ENCODE data around the gene FNDC11.
"Not testable (repeated sequence)": the region's sequence is repeated elsewhere in the genome, so short reads cannot be mapped to it uniquely, and the experiment has no call there.

Gene FNDC11

GRCh38 chr20:63553933-63554290, at the start of gene FNDC11:
Gene FNDC11 (plus strand): TSS chr20:63554159. CDS start chr20:63555664, 1,505 bp downstream.
- DNase-seq (ENCODE audit: low spot score), result peak; percentile 84

GRCh38 chr20:63504642-63505041, 49.3 kb upstream of the FNDC11 start:
- no peak for DNase-seq (ENCODE audit: low spot score)

GRCh38 chr20:63505281-63505680, 48.7 kb upstream of the FNDC11 start:
- no peak for DNase-seq (ENCODE audit: low spot score)

- no peak for DNase-seq (ENCODE audit: low spot score)
These were observed 48.2 kb upstream of the FNDC11 start for GRCh38 chr20:63505723-63506122.

GRCh38 chr20:63507083-63507743, 46.7 kb upstream of the FNDC11 start:
- no peak for DNase-seq (ENCODE audit: low spot score)

- no peak for DNase-seq (ENCODE audit: low spot score)
These were observed 45.7 kb upstream of the FNDC11 start for GRCh38 chr20:63508072-63508768.

- DNase-seq (ENCODE audit: low spot score), result no peak
These were observed 44.8 kb upstream of the FNDC11 start for GRCh38 chr20:63509088-63509564.

- no peak for DNase-seq (ENCODE audit: low spot score)
These were observed 40.8 kb upstream of the FNDC11 start for GRCh38 chr20:63513207-63513606.

GRCh38 chr20:63514520-63514919, 39.4 kb upstream of the FNDC11 start:
- DNase-seq (ENCODE audit: low spot score), result not testable (repeated sequence)

- DNase-seq (ENCODE audit: low spot score), result no peak
These were observed 36.3 kb upstream of the FNDC11 start for GRCh38 chr20:63517376-63518309.

- no peak for DNase-seq (ENCODE audit: low spot score)
These were observed 35.6 kb upstream of the FNDC11 start for GRCh38 chr20:63518351-63518861.

- no peak for DNase-seq (ENCODE audit: low spot score)
These were observed 34.9 kb upstream of the FNDC11 start for GRCh38 chr20:63518946-63519667.

- peak; percentile 88 for DNase-seq (ENCODE audit: low spot score)
These were observed 34.1 kb upstream of the FNDC11 start for GRCh38 chr20:63519668-63520503.

GRCh38 chr20:63520504-63520933, 33.4 kb upstream of the FNDC11 start, which contains the start of gene PPDPF:
Gene PPDPF (plus strand): TSS chr20:63520765. CDS start chr20:63521309, 544 bp downstream.
- DNase-seq (ENCODE audit: low spot score), result peak; percentile 93

GRCh38 chr20:63520934-63521601, 32.9 kb upstream of the FNDC11 start:
- DNase-seq (ENCODE audit: low spot score), result peak; percentile 87

GRCh38 chr20:63521602-63522001, 32.4 kb upstream of the FNDC11 start:
- DNase-seq (ENCODE audit: low spot score), result no peak

- DNase-seq (ENCODE audit: low spot score), result no peak
These were observed 31.7 kb upstream of the FNDC11 start for GRCh38 chr20:63522091-63522868.

GRCh38 chr20:63522981-63523611, 30.9 kb upstream of the FNDC11 start:
- no peak for DNase-seq (ENCODE audit: low spot score)

GRCh38 chr20:63525185-63525584, 28.8 kb upstream of the FNDC11 start:
- DNase-seq (ENCODE audit: low spot score), result no peak
